HepG2 (cell line): ENCODE measurements around the gene IPPK. TPM values are rescaled to one million over a fixed set of nuclear protein-coding genes. Genes with fewer than 3 reads are reported as not detected.

Experiments
- DPF2 ChIP-seq: sonication (generic); formaldehyde crosslinking; IDR thresholded peaks from 2 replicates; pipeline ENCODE4 v1.4.0; 2020; ENCODE audit warnings: mild to moderate bottlenecking, low read depth, missing genetic modification reagents, borderline replicate concordance
- MED1 ChIP-seq: sonication (generic); formaldehyde crosslinking; IDR thresholded peaks from 2 replicates; pipeline ENCODE4 v1.4.0; 2020; ENCODE audit warnings: missing genetic modification reagents
- MZF1 ChIP-seq: sonication (generic); formaldehyde crosslinking; IDR thresholded peaks from 2 replicates; pipeline ENCODE4 v1.8.1; 2023; ENCODE audit warnings: mild to moderate bottlenecking, missing genetic modification reagents, borderline replicate concordance
- PPARG ChIP-seq: conservative IDR thresholded peaks from 2 replicates; pipeline ENCODE4 v1.6.1; 2016; ENCODE audit warnings: missing biosample characterization, missing genetic modification reagents
- SMC3 ChIP-seq: IDR thresholded peaks from 2 replicates; pipeline ENCODE4 v1.6.1; 2011; ENCODE audit warnings: low read length, improper control_type of control experiment
- STAG1 ChIP-seq: sonication (generic); formaldehyde crosslinking; IDR thresholded peaks from 2 replicates; pipeline ENCODE4 v1.4.0; 2020; ENCODE audit warnings: missing genetic modification reagents
- THAP9 ChIP-seq: sonication (generic); formaldehyde crosslinking; IDR thresholded peaks from 2 replicates; pipeline ENCODE4; 2020; ENCODE audit warnings: missing genetic modification reagents, mild to moderate bottlenecking, borderline replicate concordance
- ZBTB38 ChIP-seq: sonication (generic); formaldehyde crosslinking; IDR thresholded peaks from 2 replicates; pipeline ENCODE4 v1.5.1; 2020; ENCODE audit warnings: mild to moderate bottlenecking, missing genetic modification reagents
- ZNF501 ChIP-seq: sonication (generic); formaldehyde crosslinking; IDR thresholded peaks from 2 replicates; pipeline ENCODE4 v1.5.1; 2020; ENCODE audit warnings: mild to moderate bottlenecking, moderate library complexity, missing genetic modification reagents
- ZNF572 ChIP-seq: sonication (generic); formaldehyde crosslinking; IDR thresholded peaks from 2 replicates; pipeline ENCODE4 v1.5.1; 2020; ENCODE audit warnings: mild to moderate bottlenecking, missing genetic modification reagents
- ZNF704 ChIP-seq: sonication (generic); formaldehyde crosslinking; IDR thresholded peaks from 2 replicates; pipeline ENCODE4 v1.8.1; 2023; ENCODE audit warnings: mild to moderate bottlenecking, inconsistent platforms, moderate library complexity, missing genetic modification reagents, borderline replicate concordance
- ZSCAN21 ChIP-seq: sonication (generic); formaldehyde crosslinking; IDR thresholded peaks from 2 replicates; pipeline ENCODE4 v1.8.0; 2022; ENCODE audit warnings: mild to moderate bottlenecking, missing genetic modification reagents, moderate library complexity, borderline replicate concordance
- polyA plus RNA-seq, 8 experiments: library from polyadenylated mRNA; depleted of rRNA in 3 of 8; stranded (reverse) in 7 of 8; unstranded in 1 of 8; fragments of >200 nt; fragmentation: Illumina TruSeq in 4 of 8; extraction: Trizol in 4 of 8; gene quantifications; 2 replicates each; pipeline versions ENCODE4 v1.2.1 to v1.2.3, GENCODE V29; 2011 to 2016; ENCODE audit warnings: low read depth in 4 of 8, missing spikeins in 1 of 8, mixed read lengths in 1 of 8; ENCODE audit not compliant: insufficient read depth in 1 of 8
- total RNA-seq, 5 experiments: library from RNA; depleted of rRNA; stranded (reverse); fragments of >200 nt; fragmentation: Illumina TruSeq; extraction: Trizol; gene quantifications; 2 replicates each; pipeline ENCODE4 v1.2.3, GENCODE V29; 2016; ENCODE audit warnings: low read depth in 1 of 5

The IPPK gene
- total and polyA plus RNA-seq, 2 of the 13 experiments (the other 11 are each of a cell fraction or from before 2014, with no cell fraction given), result 9.9 to 14.1 TPM

GRCh38 chr9:92716557-92716956 is 46.6 kb upstream of the IPPK start (continued):
- 0 out of 2 replicates have a peak, but pooled peaks have one; percentile 16 for TF ChIP-seq THAP9 (CRISPR knock-in tag)
- TF ChIP-seq ZNF704 (CRISPR knock-in tag), result no peak
- TF ChIP-seq MED1 (CRISPR knock-in tag), result no peak
- peak; percentile 84 for TF ChIP-seq STAG1
- no peak for TF ChIP-seq DPF2 (CRISPR knock-in tag)
- TF ChIP-seq PPARG (CRISPR knock-in tag), result no peak
- 0 out of 2 replicates have a peak, but pooled peaks have one; percentile 32 for TF ChIP-seq MZF1
- TF ChIP-seq ZSCAN21 (CRISPR knock-in tag), result no peak
- TF ChIP-seq SMC3, result peak; percentile 71
- TF ChIP-seq ZNF501 (CRISPR knock-in tag), result 0 out of 2 replicates have a peak, but pooled peaks have one; percentile 45
- TF ChIP-seq ZNF572 (CRISPR knock-in tag), result 0 out of 2 replicates have a peak, but pooled peaks have one; percentile 66
- 0 out of 2 replicates have a peak, but pooled peaks have one; percentile 28 for TF ChIP-seq ZBTB38 (CRISPR knock-in tag)
